Mucosa of rectum (tissue), 2 donors: ENCODE results near the gene RUNX1.

Experiments
- H3K27ac ChIP-seq, 2 donors: one replicate each; pipeline ENCODE4 v1.7.0; 2013; ENCODE audit warnings: inconsistent platforms in 2 of 2, low read depth in 2 of 2, low read length in 2 of 2
- H3K27me3 ChIP-seq, 2 donors: one replicate each; pipeline ENCODE4 v1.7.0; 2013; ENCODE audit warnings: low read length in 2 of 2; ENCODE audit not compliant: control insufficient read depth in 2 of 2, insufficient read depth in 2 of 2
- H3K36me3 ChIP-seq, 2 donors: one replicate each; pipeline ENCODE4 v1.7.0; 2013; ENCODE audit warnings: low read length in 2 of 2; ENCODE audit not compliant: control insufficient read depth in 2 of 2, insufficient read depth in 2 of 2
- H3K4me1 ChIP-seq, 2 donors: one replicate each; pipeline ENCODE4 v1.7.0; 2013; ENCODE audit warnings: low read length in 2 of 2, mild to moderate bottlenecking in 1 of 2; ENCODE audit not compliant: control insufficient read depth in 2 of 2, insufficient read depth in 2 of 2
- H3K4me3 ChIP-seq, 2 donors: one replicate each; pipeline ENCODE4 v1.7.0; 2013; ENCODE audit warnings: low read length in 2 of 2
- H3K9ac ChIP-seq, 2 donors: one replicate each; pipeline ENCODE4 v1.7.0; 2013; ENCODE audit warnings: low read length in 2 of 2, low read depth in 1 of 2, mild to moderate bottlenecking in 1 of 2
- H3K9me3 ChIP-seq, 2 donors: one replicate each; pipeline ENCODE4 v1.7.0; 2013; ENCODE audit warnings: low read length in 2 of 2; ENCODE audit not compliant: control insufficient read depth in 2 of 2
- donor health status: healthy.
- donor health status: Normal muscosa, but diverticular disease.

The RUNX1 gene

GRCh38 chr21:34871026-34871908 is 177.8 kb downstream of the RUNX1 start:
- Histone ChIP-seq H3K36me3 (peaks cover 29 to 46% of the 10 kb centered on the region in 2 donors), H3K27me3 (no peaks in the 10 kb centered on the region), H3K4me3 (no peak overlapping the region), H3K27ac (no peak overlapping the region), H3K4me1 (peaks cover 2 to 4% of the 10 kb centered on the region in 2 donors), H3K9ac (no peak overlapping the region), H3K9me3 (no peaks in the 10 kb centered on the region)

GRCh38 chr21:34870246-34870645 is 178.9 kb downstream of the RUNX1 start:
- Histone ChIP-seq H3K27ac (no peak overlapping the region), H3K4me1 (peaks cover 6 to 10% of the 10 kb centered on the region in 2 donors), H3K4me3 (no peak overlapping the region), H3K9me3 (no peaks in the 10 kb centered on the region), H3K36me3 (peaks cover 26 to 40% of the 10 kb centered on the region in 2 donors), H3K9ac (no peak overlapping the region), H3K27me3 (no peaks in the 10 kb centered on the region)

- Histone ChIP-seq H3K36me3 (peaks cover 30 to 40% of the 10 kb centered on the region in 2 donors), H3K4me3 (no peak overlapping the region), H3K9me3 (no peaks in the 10 kb centered on the region), H3K27ac (no peak overlapping the region), H3K27me3 (no peaks in the 10 kb centered on the region), H3K4me1 (peaks cover 11 to 13% of the 10 kb centered on the region in 2 donors), H3K9ac (no peak overlapping the region)
These were observed 179.6 kb downstream of the RUNX1 start for GRCh38 chr21:34869545-34869944.

- H3K9me3 ChIP-seq: no peaks in the 10 kb centered on the region
- no peak overlapping the region for H3K27ac ChIP-seq
- peaks cover 24 to 30% of the 10 kb centered on the region in 2 donors for H3K36me3 ChIP-seq
- no peak overlapping the region for H3K9ac ChIP-seq
- H3K4me1 ChIP-seq: peaks cover 21 to 27% of the 10 kb centered on the region in 2 donors
- H3K27me3 ChIP-seq: no peaks in the 10 kb centered on the region
- H3K4me3 ChIP-seq: no peak overlapping the region
These were observed 181.3 kb downstream of the RUNX1 start for GRCh38 chr21:34867785-34868184.

GRCh38 chr21:34865400-34866241 is 183.5 kb downstream of the RUNX1 start:
- Histone ChIP-seq H3K27ac (no peak overlapping the region), H3K9me3 (no peaks in the 10 kb centered on the region), H3K36me3 (peaks cover 18 to 28% of the 10 kb centered on the region in 2 donors), H3K4me3 (no peak overlapping the region), H3K9ac (no peak overlapping the region), H3K27me3 (no peaks in the 10 kb centered on the region), H3K4me1 (peaks cover 21 to 27% of the 10 kb centered on the region in 2 donors)

GRCh38 chr21:34864370-34865149 is 184.5 kb downstream of the RUNX1 start:
- Histone ChIP-seq H3K36me3 (peaks cover 13 to 23% of the 10 kb centered on the region in 2 donors), H3K27ac (peak overlapping the region; percentile 35 to 65), H3K4me3 (no peak overlapping the region), H3K9ac (peak overlapping the region in 1 of 2 donors; percentile 39), H3K4me1 (peaks cover 21 to 27% of the 10 kb centered on the region in 2 donors), H3K27me3 (no peaks in the 10 kb centered on the region), H3K9me3 (no peaks in the 10 kb centered on the region)

GRCh38 chr21:34862951-34863350 is 186.2 kb downstream of the RUNX1 start:
- Histone ChIP-seq H3K9ac (no peak overlapping the region), H3K4me1 (peaks cover 19 to 27% of the 10 kb centered on the region in 2 donors), H3K36me3 (peaks cover 21 to 23% of the 10 kb centered on the region in 2 donors), H3K4me3 (no peak overlapping the region), H3K9me3 (no peaks in the 10 kb centered on the region), H3K27me3 (no peaks in the 10 kb centered on the region), H3K27ac (no peak overlapping the region)

GRCh38 chr21:34861258-34861657 is 187.8 kb downstream of the RUNX1 start:
- Histone ChIP-seq H3K4me1 (peaks cover 19 to 27% of the 10 kb centered on the region in 2 donors), H3K36me3 (peaks cover 23 to 26% of the 10 kb centered on the region in 2 donors), H3K27me3 (no peaks in the 10 kb centered on the region), H3K9me3 (no peaks in the 10 kb centered on the region), H3K27ac (no peak overlapping the region), H3K4me3 (no peak overlapping the region), H3K9ac (no peak overlapping the region)

- Histone ChIP-seq H3K36me3 (peaks cover 21 to 30% of the 10 kb centered on the region in 2 donors), H3K27ac (no peak overlapping the region), H3K27me3 (no peaks in the 10 kb centered on the region), H3K4me3 (no peak overlapping the region), H3K9me3 (no peaks in the 10 kb centered on the region), H3K9ac (no peak overlapping the region), H3K4me1 (peaks cover 14 to 20% of the 10 kb centered on the region in 2 donors)
These were observed 189.0 kb downstream of the RUNX1 start for GRCh38 chr21:34859976-34860653.
